ENCODE data around the gene ALKBH4.

DNA sequence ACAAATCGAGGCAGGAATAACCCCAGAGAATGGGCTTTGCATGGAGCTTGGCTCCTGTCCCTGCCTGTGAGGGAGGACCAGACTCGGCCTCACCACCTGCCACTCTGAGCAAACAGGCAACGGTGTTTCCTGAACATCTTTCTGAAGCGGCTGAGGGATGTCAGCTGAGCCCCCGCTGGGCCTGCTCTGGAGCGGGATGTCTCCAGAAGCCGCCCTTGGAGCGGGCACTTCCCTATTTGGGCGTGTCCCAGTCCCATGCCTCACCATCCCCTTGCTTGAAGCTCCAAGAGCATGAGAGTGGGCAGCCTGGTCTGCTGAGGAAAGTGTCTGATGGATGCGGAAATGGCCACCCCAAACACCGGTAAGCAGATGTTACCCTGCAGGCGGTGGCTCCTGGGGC lies 10.2 kb downstream of the ALKBH4 start:
- TF ChIP-seq POLR2A (IDR thresholded peaks at IDR 0.05; ENCODE audit: low read depth, low read length) (no peak), POLR2AphosphoS5 (IDR thresholded peaks at IDR 0.05; ENCODE audit: insufficient read depth, low read depth, low read length) (no peak), EZH2 (IDR thresholded peaks at IDR 0.05; ENCODE audit: borderline replicate concordance, low read depth, low read length, severe bottlenecking) (no peak), MYC (IDR thresholded peaks at IDR 0.05; ENCODE audit: low read depth, low read length) (no peak)
- TF ChIP-seq, protein P1, sequence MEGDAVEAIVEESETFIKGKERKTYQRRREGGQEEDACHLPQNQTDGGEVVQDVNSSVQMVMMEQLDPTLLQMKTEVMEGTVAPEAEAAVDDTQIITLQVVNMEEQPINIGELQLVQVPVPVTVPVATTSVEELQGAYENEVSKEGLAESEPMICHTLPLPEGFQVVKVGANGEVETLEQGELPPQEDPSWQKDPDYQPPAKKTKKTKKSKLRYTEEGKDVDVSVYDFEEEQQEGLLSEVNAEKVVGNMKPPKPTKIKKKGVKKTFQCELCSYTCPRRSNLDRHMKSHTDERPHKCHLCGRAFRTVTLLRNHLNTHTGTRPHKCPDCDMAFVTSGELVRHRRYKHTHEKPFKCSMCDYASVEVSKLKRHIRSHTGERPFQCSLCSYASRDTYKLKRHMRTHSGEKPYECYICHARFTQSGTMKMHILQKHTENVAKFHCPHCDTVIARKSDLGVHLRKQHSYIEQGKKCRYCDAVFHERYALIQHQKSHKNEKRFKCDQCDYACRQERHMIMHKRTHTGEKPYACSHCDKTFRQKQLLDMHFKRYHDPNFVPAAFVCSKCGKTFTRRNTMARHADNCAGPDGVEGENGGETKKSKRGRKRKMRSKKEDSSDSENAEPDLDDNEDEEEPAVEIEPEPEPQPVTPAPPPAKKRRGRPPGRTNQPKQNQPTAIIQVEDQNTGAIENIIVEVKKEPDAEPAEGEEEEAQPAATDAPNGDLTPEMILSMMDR (IDR thresholded peaks at IDR 0.05; ENCODE audit: extremely low read depth in 1 of 2, insufficient read depth in 1 of 2, low read depth in 1 of 2, low read length in 2 of 2): no peak
- TF ChIP-seq, protein P2, sequence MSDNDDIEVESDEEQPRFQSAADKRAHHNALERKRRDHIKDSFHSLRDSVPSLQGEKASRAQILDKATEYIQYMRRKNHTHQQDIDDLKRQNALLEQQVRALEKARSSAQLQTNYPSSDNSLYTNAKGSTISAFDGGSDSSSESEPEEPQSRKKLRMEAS (IDR thresholded peaks at IDR 0.05; ENCODE audit: insufficient read depth, insufficient read length): no peak

All from endothelial cell of umbilical vein (primary cell).